ENCODE data around the gene CHN2.
"Not testable (repeated sequence)": the region's sequence is repeated elsewhere in the genome, so short reads cannot be mapped to it uniquely, and the experiment has no call there.

Gene CHN2

GRCh38 chr7:29256693-29257002 lies 62.1 kb downstream of the CHN2 start:
- DNase-seq (ENCODE audit: low spot score), result no peak

- DNase-seq (ENCODE audit: low spot score), result no peak
These were observed 64.4 kb downstream of the CHN2 start for GRCh38 chr7:29258951-29259350.

GRCh38 chr7:29262191-29262917 lies 67.8 kb downstream of the CHN2 start:
- no peak for DNase-seq (ENCODE audit: low spot score)

- not testable (repeated sequence) for DNase-seq (ENCODE audit: low spot score)
These were observed 69.1 kb downstream of the CHN2 start for GRCh38 chr7:29263601-29264207.

- DNase-seq (ENCODE audit: low spot score), result no peak
These were observed 70.8 kb downstream of the CHN2 start for GRCh38 chr7:29265208-29265923.

GRCh38 chr7:29269935-29270334 lies 75.4 kb downstream of the CHN2 start:
- DNase-seq (ENCODE audit: low spot score), result no peak

- peak; percentile 58 for DNase-seq (ENCODE audit: low spot score)
These were observed 76.2 kb downstream of the CHN2 start for GRCh38 chr7:29270594-29271318.

- DNase-seq (ENCODE audit: low spot score), result no peak
These were observed 76.7 kb downstream of the CHN2 start for GRCh38 chr7:29271319-29271658.

- no peak for DNase-seq (ENCODE audit: low spot score)
These were observed 77.5 kb downstream of the CHN2 start for GRCh38 chr7:29272057-29272456.

GRCh38 chr7:29274146-29275017 lies 79.8 kb downstream of the CHN2 start:
- DNase-seq (ENCODE audit: low spot score), result no peak

- no peak for DNase-seq (ENCODE audit: low spot score)
These were observed 80.4 kb downstream of the CHN2 start for GRCh38 chr7:29275018-29275318.

GRCh38 chr7:29275493-29275892 lies 80.9 kb downstream of the CHN2 start:
- DNase-seq (ENCODE audit: low spot score), result no peak

GRCh38 chr7:29276199-29276598 lies 81.6 kb downstream of the CHN2 start:
- DNase-seq (ENCODE audit: low spot score), result peak; percentile 39

GRCh38 chr7:29276806-29277205 lies 82.2 kb downstream of the CHN2 start:
- DNase-seq (ENCODE audit: low spot score), result no peak

- DNase-seq (ENCODE audit: low spot score), result no peak
These were observed 83.1 kb downstream of the CHN2 start for GRCh38 chr7:29277436-29278215.

GRCh38 chr7:29278337-29279069 lies 83.9 kb downstream of the CHN2 start:
- DNase-seq (ENCODE audit: low spot score), result no peak

GRCh38 chr7:29281782-29282541 lies 87.4 kb downstream of the CHN2 start:
- no peak for DNase-seq (ENCODE audit: low spot score)

- no peak for DNase-seq (ENCODE audit: low spot score)
These were observed 88.3 kb downstream of the CHN2 start for GRCh38 chr7:29282819-29283414.

GRCh38 chr7:29284696-29285443 lies 90.3 kb downstream of the CHN2 start:
- no peak for DNase-seq (ENCODE audit: low spot score)

All from D341Med (cell line).